ENCODE measurements around the gene AKAP3.

The AKAP3 gene

GRCh38 chr12:4648501-4649357 is at the start of gene AKAP3, which contains the start of gene NDUFA9:
Gene AKAP3, minus strand, starts transcription at chr12:4649051. Its CDS starts 10,855 bp downstream, at chr12:4638196.
Gene NDUFA9, plus strand, starts transcription at chr12:4649114. Its CDS starts 13 bp downstream, at chr12:4649127.
- DNase-seq (ENCODE audit: low read depth, low spot score), result peak; percentile 75

GRCh38 chr12:4690760-4691159 is 41.9 kb upstream of the AKAP3 start:
- no peak for DNase-seq (ENCODE audit: low read depth, low spot score)

GRCh38 chr12:4685317-4685716 is 36.5 kb upstream of the AKAP3 start:
- no peak for DNase-seq (ENCODE audit: low read depth, low spot score)

- DNase-seq (ENCODE audit: low read depth, low spot score), result no peak
Measured at GRCh38 chr12:4681732-4682131, 32.9 kb upstream of the AKAP3 start.

GRCh38 chr12:4679711-4680110 is 30.9 kb upstream of the AKAP3 start:
- DNase-seq (ENCODE audit: low read depth, low spot score), result no peak

- no peak for DNase-seq (ENCODE audit: low read depth, low spot score)
Measured at GRCh38 chr12:4665236-4665635, 16.4 kb upstream of the AKAP3 start.

- DNase-seq (ENCODE audit: low read depth, low spot score), result no peak
Measured at GRCh38 chr12:4663971-4664505, 15.2 kb upstream of the AKAP3 start.

- no peak for DNase-seq (ENCODE audit: low read depth, low spot score)
Measured at GRCh38 chr12:4653691-4654090, 4.8 kb upstream of the AKAP3 start.

GRCh38 chr12:4653257-4653656 is 4.4 kb upstream of the AKAP3 start:
- no peak for DNase-seq (ENCODE audit: low read depth, low spot score)

GRCh38 chr12:4649358-4649661 is 459 bp upstream of the AKAP3 start:
- DNase-seq (ENCODE audit: low read depth, low spot score), result no peak

GRCh38 chr12:4648104-4648500 is 749 bp downstream of the AKAP3 start:
- DNase-seq (ENCODE audit: low read depth, low spot score), result no peak

GRCh38 chr12:4645023-4645422 is 3.8 kb downstream of the AKAP3 start:
- DNase-seq (ENCODE audit: low read depth, low spot score), result no peak

- DNase-seq (ENCODE audit: low read depth, low spot score), result no peak
Measured at GRCh38 chr12:4643747-4644146, 5.1 kb downstream of the AKAP3 start.

- DNase-seq (ENCODE audit: low read depth, low spot score), result no peak
Measured at GRCh38 chr12:4630262-4630661, 18.6 kb downstream of the AKAP3 start.

- no peak for DNase-seq (ENCODE audit: low read depth, low spot score)
Measured at GRCh38 chr12:4628406-4628805, 20.4 kb downstream of the AKAP3 start.

- no peak for DNase-seq (ENCODE audit: low read depth, low spot score)
Measured at GRCh38 chr12:4626543-4626942, 22.3 kb downstream of the AKAP3 start.

GRCh38 chr12:4621511-4621910 is 27.3 kb downstream of the AKAP3 start:
- no peak for DNase-seq (ENCODE audit: low read depth, low spot score)

GRCh38 chr12:4615667-4616066 is 33.2 kb downstream of the AKAP3 start:
- DNase-seq (ENCODE audit: low read depth, low spot score), result no peak

- DNase-seq (ENCODE audit: low read depth, low spot score), result no peak
Measured at GRCh38 chr12:4610481-4610880, 38.4 kb downstream of the AKAP3 start.

- DNase-seq (ENCODE audit: low read depth, low spot score), result no peak
Measured at GRCh38 chr12:4609071-4609470, 39.8 kb downstream of the AKAP3 start.

- no peak for DNase-seq (ENCODE audit: low read depth, low spot score)
Measured at GRCh38 chr12:4607056-4607455, 41.8 kb downstream of the AKAP3 start.

GRCh38 chr12:4604684-4605193 is 44.1 kb downstream of the AKAP3 start:
- DNase-seq (ENCODE audit: low read depth, low spot score), result peak; percentile 54

- no peak for DNase-seq (ENCODE audit: low read depth, low spot score)
Measured at GRCh38 chr12:4603946-4604345, 44.9 kb downstream of the AKAP3 start.
